Activated T-cell treated with anti-CD3 and anti-CD28 coated beads for 24 hours (primary cell): ENCODE data around the gene TAF1A.

Source experiments
- DNase-seq: peaks from one replicate; pipeline ENCODE4 v3.0.0-alpha.2; 2020; ENCODE audit warnings: low read depth

TAF1A gene

GRCh38 chr1:222596696-222597095, 7.0 kb upstream of the TAF1A start:
- no peak for DNase-seq

- DNase-seq, result no peak
Observed at GRCh38 chr1:222594789-222595188, 5.1 kb upstream of the TAF1A start.

GRCh38 chr1:222592171-222592570, 2.4 kb upstream of the TAF1A start:
- no peak for DNase-seq

GRCh38 chr1:222588135-222588534, 1.6 kb downstream of the TAF1A start:
- DNase-seq, result no peak

- DNase-seq, result no peak
Observed at GRCh38 chr1:222586842-222587241, 2.9 kb downstream of the TAF1A start.

- no peak for DNase-seq
Observed at GRCh38 chr1:222583079-222583478, 6.7 kb downstream of the TAF1A start.

GRCh38 chr1:222582099-222582774, 7.5 kb downstream of the TAF1A start:
- no peak for DNase-seq

GRCh38 chr1:222579316-222579715, 10.4 kb downstream of the TAF1A start:
- DNase-seq, result no peak

GRCh38 chr1:222570837-222571236, 18.9 kb downstream of the TAF1A start:
- DNase-seq, result no peak

GRCh38 chr1:222561656-222562055, 28.1 kb downstream of the TAF1A start:
- DNase-seq, result no peak

GRCh38 chr1:222557574-222557973, 32.2 kb downstream of the TAF1A start:
- no peak for DNase-seq

- no peak for DNase-seq
Observed at GRCh38 chr1:222557148-222557547, 32.6 kb downstream of the TAF1A start.

GRCh38 chr1:222555992-222556615, 33.6 kb downstream of the TAF1A start:
- no peak for DNase-seq

- DNase-seq, result no peak
Observed at GRCh38 chr1:222554177-222554576, 35.6 kb downstream of the TAF1A start.

GRCh38 chr1:222552882-222553281, 36.9 kb downstream of the TAF1A start:
- no peak for DNase-seq

GRCh38 chr1:222547944-222548671, 41.6 kb downstream of the TAF1A start, which contains the start of gene HHIPL2:
HHIPL2 (minus strand) TSS chr1:222548104; CDS start chr1:222548044, 60 bp downstream.
- no peak for DNase-seq

- DNase-seq, result no peak
Observed at GRCh38 chr1:222547260-222547614, 42.5 kb downstream of the TAF1A start.

GRCh38 chr1:222546548-222547259, 43.0 kb downstream of the TAF1A start:
- no peak for DNase-seq

- no peak for DNase-seq
Observed at GRCh38 chr1:222546091-222546490, 43.6 kb downstream of the TAF1A start.

- no peak for DNase-seq
Observed at GRCh38 chr1:222543817-222544216, 45.9 kb downstream of the TAF1A start.

- no peak for DNase-seq
Observed at GRCh38 chr1:222540598-222540995, 49.1 kb downstream of the TAF1A start.

- DNase-seq, result no peak
Observed at GRCh38 chr1:222539951-222540597, 49.7 kb downstream of the TAF1A start.
